GM10248 (cell line): Measurements from ENCODE around the gene LOXL4.

Source experiments
- CTCF ChIA-PET: fragments of 300-600 bp; sonication (Branson Sonifier 250); formaldehyde crosslinking; extraction: SDS; loops from one replicate; lab custom pipeline; 2021; ENCODE audit warnings: antibody characterized with exemption; lab: Yijun Ruan, JAX
- POLR2A ChIA-PET: fragments of 350-650 bp; sonication (Branson Sonifier 250); formaldehyde crosslinking; extraction: SDS; loops from one replicate; lab custom pipeline; 2020; ENCODE audit warnings: antibody characterized with exemption; lab: Yijun Ruan, JAX
- DNase-seq: peaks from one replicate; pipeline ENCODE4 v3.0.0; 2012; ENCODE audit errors: extremely low spot score
- TF ChIP-seq, protein P1 (sequence below): IDR thresholded peaks from 2 replicates; pipeline ENCODE4 v1.5.1; 2012; ENCODE audit warnings: mild to moderate bottlenecking, low read depth; ENCODE audit errors: extremely low read depth, missing control alignments, control extremely low read depth

LOXL4 gene

DNA sequence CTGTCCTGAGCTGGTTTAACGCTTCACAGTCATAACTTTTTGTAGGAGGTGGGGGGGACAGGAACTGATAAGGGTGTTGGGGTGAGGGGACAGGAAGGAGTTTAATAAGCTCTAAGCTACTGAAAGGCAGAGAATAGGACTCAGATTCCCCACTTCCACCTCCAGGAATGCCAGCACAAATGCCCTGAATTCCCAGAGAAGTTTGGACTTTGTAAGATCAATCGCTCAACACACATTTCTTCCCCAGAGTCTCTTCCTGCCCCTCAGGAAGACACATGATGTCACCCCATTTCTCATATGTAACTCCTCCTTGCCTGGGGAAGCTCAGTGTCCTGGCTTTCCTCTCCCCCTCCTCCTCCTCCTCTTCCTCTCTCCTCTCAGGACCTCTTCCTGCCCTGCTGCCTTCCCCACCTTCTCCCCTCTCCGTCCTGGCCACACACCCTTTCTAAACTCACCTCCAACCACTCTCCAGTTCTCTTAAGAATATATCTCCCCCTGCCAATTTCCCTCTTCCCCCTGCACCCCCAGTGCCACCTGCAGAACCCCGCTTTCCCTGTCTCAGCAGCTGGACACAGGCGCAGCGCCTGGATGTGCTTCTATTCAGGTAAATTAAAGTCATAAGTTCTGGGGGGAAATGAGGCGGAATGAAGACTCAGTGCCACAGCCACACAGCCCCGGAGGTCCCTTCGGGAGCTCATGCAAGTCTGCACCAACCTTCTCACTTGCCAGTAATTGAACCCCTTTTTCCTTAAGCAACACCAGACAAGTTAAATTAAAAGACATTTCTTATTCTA, 5.3 kb upstream of the LOXL4 start:
- ChIA-PET POLR2A (no interaction called here), CTCF (no interaction called here)
- no peak for DNase-seq
- TF ChIP-seq, protein P1, sequence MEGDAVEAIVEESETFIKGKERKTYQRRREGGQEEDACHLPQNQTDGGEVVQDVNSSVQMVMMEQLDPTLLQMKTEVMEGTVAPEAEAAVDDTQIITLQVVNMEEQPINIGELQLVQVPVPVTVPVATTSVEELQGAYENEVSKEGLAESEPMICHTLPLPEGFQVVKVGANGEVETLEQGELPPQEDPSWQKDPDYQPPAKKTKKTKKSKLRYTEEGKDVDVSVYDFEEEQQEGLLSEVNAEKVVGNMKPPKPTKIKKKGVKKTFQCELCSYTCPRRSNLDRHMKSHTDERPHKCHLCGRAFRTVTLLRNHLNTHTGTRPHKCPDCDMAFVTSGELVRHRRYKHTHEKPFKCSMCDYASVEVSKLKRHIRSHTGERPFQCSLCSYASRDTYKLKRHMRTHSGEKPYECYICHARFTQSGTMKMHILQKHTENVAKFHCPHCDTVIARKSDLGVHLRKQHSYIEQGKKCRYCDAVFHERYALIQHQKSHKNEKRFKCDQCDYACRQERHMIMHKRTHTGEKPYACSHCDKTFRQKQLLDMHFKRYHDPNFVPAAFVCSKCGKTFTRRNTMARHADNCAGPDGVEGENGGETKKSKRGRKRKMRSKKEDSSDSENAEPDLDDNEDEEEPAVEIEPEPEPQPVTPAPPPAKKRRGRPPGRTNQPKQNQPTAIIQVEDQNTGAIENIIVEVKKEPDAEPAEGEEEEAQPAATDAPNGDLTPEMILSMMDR: no peak

DNA sequence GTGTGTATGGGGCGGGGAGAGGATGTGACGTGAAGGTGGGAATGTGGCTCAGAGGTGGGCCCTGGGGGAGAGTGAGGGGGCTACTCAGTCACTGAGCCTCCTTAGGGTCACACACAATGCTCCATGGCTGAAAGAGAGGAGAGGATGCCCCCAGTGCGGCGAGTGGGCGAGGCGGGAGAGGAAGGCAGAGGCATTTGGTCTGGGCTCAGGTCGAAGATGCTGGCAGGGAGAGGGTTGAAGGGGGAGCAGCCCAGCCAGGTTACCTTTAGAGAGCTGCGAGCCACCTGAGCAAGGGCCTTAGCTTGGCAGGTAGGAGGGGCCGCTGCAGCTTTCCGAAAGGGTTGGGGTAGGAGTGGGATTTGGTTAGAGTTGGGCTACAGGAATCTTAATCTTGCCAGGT, 4.7 kb upstream of the LOXL4 start:
- POLR2A ChIA-PET: no interaction called here
- TF ChIP-seq, protein P1: no peak
- CTCF ChIA-PET: no interaction called here
- DNase-seq: no peak

DNA sequence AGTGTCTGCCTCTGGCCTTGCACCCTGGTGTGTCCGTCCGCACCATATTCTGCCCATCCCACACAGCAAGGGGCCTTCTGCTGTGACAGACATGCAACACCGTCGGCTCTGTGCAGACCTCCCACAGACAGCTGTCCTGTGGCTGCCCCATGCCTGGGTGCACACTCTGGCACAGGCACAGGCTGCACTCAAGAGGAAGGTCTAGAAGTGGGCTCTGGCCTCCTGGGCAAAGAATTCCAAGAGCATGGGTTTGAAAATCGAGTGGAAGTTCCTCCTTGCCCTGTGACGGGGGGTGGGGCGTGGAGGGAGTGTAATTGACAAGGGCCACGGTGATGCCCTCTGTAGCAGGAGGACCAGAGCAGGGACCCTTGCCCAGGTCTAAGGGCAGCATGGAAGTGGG, 4.3 kb upstream of the LOXL4 start:
- TF ChIP-seq, protein P1: no peak
- POLR2A ChIA-PET: no interaction called here
- no peak for DNase-seq
- CTCF ChIA-PET: interaction anchor here (1.0 kb wide), 1 partner anchor 21 kb away, joined by 4 read pairs; no protein-coding TSS in a partner anchor

DNA sequence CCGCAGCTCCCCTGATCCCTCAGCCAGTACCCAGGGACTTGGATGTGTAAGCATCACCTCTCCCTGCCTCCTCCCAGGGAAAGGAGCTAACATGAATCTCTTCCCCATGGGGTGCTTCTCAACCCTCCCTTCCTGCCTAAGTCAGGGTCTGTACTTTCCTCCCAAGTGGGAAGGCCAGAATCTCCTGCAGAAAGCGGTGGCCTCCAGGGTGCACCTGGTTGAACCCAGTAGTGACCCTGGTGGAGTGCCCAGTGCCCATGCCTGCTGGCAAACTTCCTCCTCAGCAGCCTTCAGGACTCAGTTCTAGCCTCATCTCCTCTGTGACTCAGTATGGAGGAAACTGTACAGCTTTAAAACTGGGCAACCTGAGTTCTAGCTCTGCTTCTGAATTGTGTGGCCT, 2.8 kb upstream of the LOXL4 start:
- TF ChIP-seq, protein P1: no peak
- CTCF ChIA-PET: interaction anchor here (1.6 kb wide), 1 partner anchor 17 kb away, joined by 4 read pairs; no protein-coding TSS in a partner anchor
- POLR2A ChIA-PET: no interaction called here
- no peak for DNase-seq

DNA sequence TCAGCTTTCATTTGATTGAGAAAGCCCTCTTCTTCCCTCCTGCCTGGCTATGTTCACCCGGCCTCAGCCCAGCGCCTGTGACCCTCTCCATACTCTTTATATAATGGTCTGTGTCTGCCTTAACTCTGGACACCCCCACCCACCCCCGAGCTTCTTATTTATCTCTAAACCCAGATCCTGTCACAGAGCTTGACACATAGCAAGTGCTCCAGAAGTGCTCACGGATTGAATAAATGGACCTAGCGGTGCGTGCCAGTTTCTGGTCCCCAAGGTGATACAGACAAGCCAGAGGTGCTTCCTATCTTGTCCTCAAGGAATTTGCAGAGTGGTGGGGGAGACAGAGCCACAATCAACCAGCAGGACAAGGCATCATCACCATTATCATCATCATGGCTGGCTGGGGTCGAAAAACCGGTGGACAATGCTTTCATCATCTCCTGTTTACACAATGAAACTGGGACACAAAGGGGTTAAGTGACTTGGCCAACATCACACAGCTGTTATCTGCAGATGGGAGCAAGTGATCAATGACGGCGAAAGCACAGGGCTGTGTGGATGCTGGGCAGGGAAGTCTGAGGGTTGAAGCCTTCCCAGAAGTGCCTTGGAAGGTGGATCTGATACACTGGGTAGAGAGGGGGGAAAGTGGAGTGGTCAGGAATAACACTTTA, 2.2 kb upstream of the LOXL4 start:
- TF ChIP-seq, protein P1: no peak
- DNase-seq: no peak
- POLR2A ChIA-PET: no interaction called here
- CTCF ChIA-PET: interaction anchor here (1.6 kb wide), 1 partner anchor 17 kb away, joined by 4 read pairs; no protein-coding TSS in a partner anchor

DNA sequence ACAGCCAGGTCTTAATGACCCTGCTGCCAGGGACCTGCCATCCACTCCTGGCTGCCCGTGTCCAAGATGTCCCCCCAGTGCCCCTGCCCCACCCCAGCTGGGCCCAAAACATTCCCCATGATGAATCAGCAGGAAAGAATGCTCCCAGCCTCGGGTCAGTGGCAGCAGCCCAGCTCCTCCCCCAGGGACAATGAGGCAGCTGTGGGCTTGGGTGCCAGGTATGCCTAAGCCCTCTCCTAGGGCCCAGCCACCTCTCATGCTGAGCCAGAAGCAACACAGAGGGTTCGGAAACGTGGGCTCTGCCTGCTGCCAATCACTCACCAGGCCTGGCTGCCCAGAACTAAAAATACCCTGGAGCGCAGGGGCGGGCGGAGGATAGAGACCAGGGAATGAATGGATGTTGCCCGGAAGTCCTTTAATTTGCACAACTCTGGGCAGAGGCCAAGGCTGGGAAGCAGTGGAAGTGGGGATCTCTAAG, 1.5 kb upstream of the LOXL4 start:
- no peak for DNase-seq
- ChIA-PET POLR2A (no interaction called here), CTCF (interaction anchor here (0.8 kb wide), 1 partner anchor 13 kb away, joined by 3 read pairs; no protein-coding TSS in a partner anchor)
- TF ChIP-seq, protein P1: no peak
